Sigmoid colon (tissue), 7 donors: ENCODE measurements around the gene ZNF79. TPM values are rescaled to one million over a fixed set of nuclear protein-coding genes. Genes with fewer than 3 reads are reported as not detected.

Experiments used
- DNase-seq: peaks from one replicate; pipeline ENCODE4 v3.0.0-alpha.2; 2019
- H3K27ac ChIP-seq, 4 donors: fragments of 200-600 bp; sonication (generic); one replicate each; pipeline ENCODE4 v1.5.1; 2016 to 2019; ENCODE audit warnings: mild to moderate bottlenecking in 1 of 4
- H3K27me3 ChIP-seq, 3 donors: fragments of 200-600 bp; sonication (generic); one replicate each; pipeline ENCODE4 v1.5.1; 2019; ENCODE audit warnings: mild to moderate bottlenecking in 1 of 3
- H3K36me3 ChIP-seq, 4 donors: fragments of 200-600 bp; sonication (generic); one replicate each; pipeline ENCODE4 v1.5.1; 2016 to 2019
- H3K4me1 ChIP-seq, 4 donors: fragments of 200-600 bp; sonication (generic); one replicate each; pipeline ENCODE4 v1.5.1; 2017 to 2019
- H3K4me3 ChIP-seq, 4 donors: fragments of 200-600 bp; sonication (generic); one replicate each; pipeline ENCODE4 v1.5.1; 2017 to 2019; ENCODE audit warnings: mild to moderate bottlenecking in 2 of 4, moderate library complexity in 1 of 4
- H3K9me3 ChIP-seq, 4 donors: fragments of 200-600 bp in 3 of 4; sonication (generic) in 3 of 4; one replicate each; pipeline versions ENCODE4 v1.5.1 to v1.6.1; 2013 to 2019
- CTCF ChIP-seq, 4 experiments: fragments of 450-650 bp in 3 of 4; fragments of 200-600 bp in 1 of 4; IDR thresholded peaks; one replicate each; pipeline ENCODE4 v1.5.1; 2016 to 2019; ENCODE audit warnings: antibody characterized with exemption in 4 of 4, mild to moderate bottlenecking in 3 of 4, moderate library complexity in 2 of 4
- EP300 ChIP-seq, 4 donors: sonication (generic); formaldehyde crosslinking; IDR thresholded peaks; one replicate each; pipeline ENCODE4 v1.6.1; 2017; ENCODE audit warnings: antibody characterized with exemption in 4 of 4
- POLR2A ChIP-seq, 2 donors: fragments of 450-650 bp; IDR thresholded peaks; one replicate each; pipeline ENCODE4 v1.6.1; 2016; ENCODE audit warnings: antibody characterized with exemption in 2 of 2, mild to moderate bottlenecking in 2 of 2, moderate library complexity in 2 of 2
- POLR2AphosphoS5 ChIP-seq, 4 donors: sonication (generic); formaldehyde crosslinking; IDR thresholded peaks; one replicate each; pipeline ENCODE4 v1.6.1; 2017; ENCODE audit warnings: antibody characterized with exemption in 4 of 4
- WGBS, 2 donors: extraction: QIAGEN DNeasy Blood & Tissue Kit; methylation state at CpG; one replicate each; pipeline ENCODE4 v1.1.7; 2013; 5-methylcytosine and 5-hydroxymethylcytosine counted together
- intact Hi-C: fragments of 100-400 bp; cut with DNase I; formaldehyde crosslinking; loops from one replicate; pipeline ENCODE4 v1.15.1; 2023
- polyA plus RNA-seq, 3 donors: library from polyadenylated mRNA; stranded (reverse); fragments of 200-250 nt; gene quantifications; one replicate each; pipeline ENCODE4 v1.2.3, GENCODE V29; 2013
- total RNA-seq, 4 donors: library from RNA; depleted of rRNA; stranded (reverse); fragments of >200 nt; gene quantifications; one replicate each; pipeline ENCODE4 v1.1.0, GENCODE V29; 2016
- donor health status: healthy with polysubstance abuse.
- donor health status: Bipolar disorder and iron deficiency.
- donor health status: healthy.

Gene ZNF79
- total and polyA plus RNA-seq, 7 donors = 0.60 to 14.6 (median 10.9) TPM

GRCh38 chr9:127390248-127390545 is 34.0 kb upstream of the ZNF79 start:
- intact Hi-C loops = no loop called here
- Histone ChIP-seq H3K4me3 (no peak overlapping the region), H3K36me3 (no peaks in the 10 kb centered on the region), H3K9me3 (no peaks in the 10 kb centered on the region), H3K4me1 (peaks cover 0 to 17% (median 14%) of the 10 kb centered on the region in 4 donors), H3K27ac (no peak overlapping the region), H3K27me3 (no peaks in the 10 kb centered on the region)
- no peak for DNase-seq
- TF ChIP-seq POLR2AphosphoS5 (IDR thresholded peaks at IDR 0.05) (no peak), POLR2A (IDR thresholded peaks at IDR 0.05) (no peak), CTCF (IDR thresholded peaks at IDR 0.05) (no peak), EP300 (IDR thresholded peaks at IDR 0.05) (no peak)
- WGBS, 2 donors = 21 to 44% methylated on average over 2 of the region's 2 CpGs

- intact Hi-C loops = no loop called here
- Histone ChIP-seq H3K36me3 (no peaks in the 10 kb centered on the region), H3K27me3 (no peaks in the 10 kb centered on the region), H3K4me1 (peaks cover 0 to 17% (median 14%) of the 10 kb centered on the region in 4 donors), H3K4me3 (no peak overlapping the region), H3K9me3 (no peaks in the 10 kb centered on the region), H3K27ac (no peak overlapping the region)
- TF ChIP-seq CTCF (IDR thresholded peaks at IDR 0.05) (no peak), POLR2A (IDR thresholded peaks at IDR 0.05) (no peak), POLR2AphosphoS5 (IDR thresholded peaks at IDR 0.05) (no peak)
- 53 to 65% methylated on average over 5 of the region's 5 CpGs for WGBS, 2 donors
- DNase-seq = no peak
These were observed 33.6 kb upstream of the ZNF79 start for GRCh38 chr9:127390563-127390962.

- TF ChIP-seq POLR2A (IDR thresholded peaks at IDR 0.05) (no peak), EP300 (IDR thresholded peaks at IDR 0.05) (no peak), POLR2AphosphoS5 (IDR thresholded peaks at IDR 0.05) (no peak), CTCF (IDR thresholded peaks at IDR 0.05) (no peak)
- Histone ChIP-seq H3K4me3 (no peak overlapping the region), H3K27ac (no peak overlapping the region), H3K36me3 (no peaks in the 10 kb centered on the region), H3K27me3 (no peaks in the 10 kb centered on the region), H3K9me3 (no peaks in the 10 kb centered on the region), H3K4me1 (peaks cover 0 to 22% (median 19%) of the 10 kb centered on the region in 4 donors)
- DNase-seq = no peak
- WGBS, 2 donors = 74 to 83% methylated on average over 5 of the region's 5 CpGs
- intact Hi-C loops = no loop called here
These were observed 32.0 kb upstream of the ZNF79 start for GRCh38 chr9:127392166-127392565.

- H3K9me3 ChIP-seq = no peaks in the 10 kb centered on the region
- no peak for TF ChIP-seq POLR2AphosphoS5 (IDR thresholded peaks at IDR 0.05)
- TF ChIP-seq EP300 (IDR thresholded peaks at IDR 0.05) = no peak
- no peak for TF ChIP-seq CTCF (IDR thresholded peaks at IDR 0.05)
- TF ChIP-seq POLR2A (IDR thresholded peaks at IDR 0.05) = no peak
- H3K27me3 ChIP-seq = no peaks in the 10 kb centered on the region
- peaks cover 0 to 21% (median 17%) of the 10 kb centered on the region in 4 donors for H3K4me1 ChIP-seq
- 95 to 97% methylated on average over 5 of the region's 5 CpGs for WGBS, 2 donors
- H3K27ac ChIP-seq = peak overlapping the region in 1 of 4 donors; percentile 42
- intact Hi-C loops = no loop called here
- H3K36me3 ChIP-seq = no peaks in the 10 kb centered on the region
- DNase-seq = peak; percentile 54
- H3K4me3 ChIP-seq = no peak overlapping the region
These were observed 31.2 kb upstream of the ZNF79 start for GRCh38 chr9:127392976-127393375.

- DNase-seq = peak; percentile 28
- Histone ChIP-seq H3K4me1 (peaks cover 0 to 21% (median 17%) of the 10 kb centered on the region in 4 donors), H3K27ac (no peak overlapping the region), H3K9me3 (no peaks in the 10 kb centered on the region), H3K36me3 (no peaks in the 10 kb centered on the region), H3K27me3 (no peaks in the 10 kb centered on the region), H3K4me3 (no peak overlapping the region)
- intact Hi-C loops = no loop called here
- WGBS, 2 donors = 31 to 60% methylated on average over 2 of the region's 2 CpGs
- TF ChIP-seq EP300 (IDR thresholded peaks at IDR 0.05) = no peak
- TF ChIP-seq POLR2AphosphoS5 (IDR thresholded peaks at IDR 0.05) = no peak
- no peak for TF ChIP-seq CTCF (IDR thresholded peaks at IDR 0.05)
- TF ChIP-seq POLR2A (IDR thresholded peaks at IDR 0.05) = no peak
These were observed 30.5 kb upstream of the ZNF79 start for GRCh38 chr9:127393645-127394044.
